Small intestine (tissue), 7 donors: Measurements from ENCODE around the gene C17orf58. TPM values are rescaled to one million over a fixed set of nuclear protein-coding genes. Genes with fewer than 3 reads are reported as not detected.
"Not testable (repeated sequence)": the region's sequence is repeated elsewhere in the genome, so short reads cannot be mapped to it uniquely, and the experiment has no call there.

ENCODE experiments used
- DNase-seq, 2 donors: peaks; one replicate each; pipeline versions ENCODE4 v3.0.0 to v3.0.0-alpha.2; 2013
- FAIRE-seq: peaks from 2 replicates; lab custom pipeline; 2012; peaks lifted over from hg19 to GRCh38; lab: Jason Lieb, UNC
- H3K27ac ChIP-seq, 3 donors: one replicate each; pipeline ENCODE4 v1.5.1; 2013; ENCODE audit warnings: low read length in 2 of 3, mild to moderate bottlenecking in 2 of 3, control low read depth in 1 of 3, inconsistent platforms in 1 of 3, low read depth in 1 of 3, moderate library complexity in 1 of 3
- H3K27me3 ChIP-seq, 3 donors: one replicate each; pipeline ENCODE4 v1.6.1; 2013; ENCODE audit warnings: low read length in 3 of 3, inconsistent platforms in 1 of 3; ENCODE audit not compliant: control insufficient read depth in 3 of 3, insufficient read depth in 3 of 3
- H3K36me3 ChIP-seq, 3 donors: one replicate each; pipeline ENCODE4 v1.6.1; 2013; ENCODE audit warnings: low read length in 3 of 3, inconsistent platforms in 1 of 3, low read depth in 1 of 3, mild to moderate bottlenecking in 1 of 3, moderate library complexity in 1 of 3; ENCODE audit not compliant: control insufficient read depth in 3 of 3, insufficient read depth in 2 of 3
- H3K4me1 ChIP-seq, 3 donors: one replicate each; pipeline ENCODE4 v1.6.1; 2013; ENCODE audit warnings: low read length in 2 of 3, inconsistent platforms in 1 of 3, low read depth in 1 of 3, mild to moderate bottlenecking in 1 of 3, moderate library complexity in 1 of 3; ENCODE audit not compliant: control insufficient read depth in 3 of 3, insufficient read depth in 2 of 3
- H3K4me3 ChIP-seq, 3 donors: one replicate each; pipeline ENCODE4 v1.5.1; 2013; ENCODE audit warnings: low read length in 3 of 3, control low read depth in 1 of 3, inconsistent platforms in 1 of 3, low read depth in 1 of 3, mild to moderate bottlenecking in 1 of 3, moderate library complexity in 1 of 3
- H3K9me3 ChIP-seq, 2 donors: one replicate each; pipeline ENCODE4 v1.6.1; 2013; ENCODE audit warnings: low read depth in 1 of 2, low read length in 1 of 2; ENCODE audit not compliant: control insufficient read depth in 2 of 2, insufficient read depth in 1 of 2
- WGBS, 3 donors: extraction: QIAGEN DNeasy Blood & Tissue Kit; methylation state at CpG; one replicate each; pipeline ENCODE4 v1.1.7; 2013; 5-methylcytosine and 5-hydroxymethylcytosine counted together
- polyA plus RNA-seq, 4 donors: library from polyadenylated mRNA; stranded (reverse) in 3 of 4; unstranded in 1 of 4; fragments of 200-250 nt in 3 of 4; fragments of 120-200 nt in 1 of 4; gene quantifications; one replicate each; pipeline versions ENCODE4 v1.2.1 to v1.2.3, GENCODE V29; 2013
- donor health status: healthy with polysubstance abuse.
- donor health status: control.
- donor health status: control.
- donor health status: Bipolar disorder and iron deficiency.
- donor health status: healthy.

Gene C17orf58
- polyA plus RNA-seq, 4 donors = 9.4 to 13.1 (median 10.5) TPM

DNA sequence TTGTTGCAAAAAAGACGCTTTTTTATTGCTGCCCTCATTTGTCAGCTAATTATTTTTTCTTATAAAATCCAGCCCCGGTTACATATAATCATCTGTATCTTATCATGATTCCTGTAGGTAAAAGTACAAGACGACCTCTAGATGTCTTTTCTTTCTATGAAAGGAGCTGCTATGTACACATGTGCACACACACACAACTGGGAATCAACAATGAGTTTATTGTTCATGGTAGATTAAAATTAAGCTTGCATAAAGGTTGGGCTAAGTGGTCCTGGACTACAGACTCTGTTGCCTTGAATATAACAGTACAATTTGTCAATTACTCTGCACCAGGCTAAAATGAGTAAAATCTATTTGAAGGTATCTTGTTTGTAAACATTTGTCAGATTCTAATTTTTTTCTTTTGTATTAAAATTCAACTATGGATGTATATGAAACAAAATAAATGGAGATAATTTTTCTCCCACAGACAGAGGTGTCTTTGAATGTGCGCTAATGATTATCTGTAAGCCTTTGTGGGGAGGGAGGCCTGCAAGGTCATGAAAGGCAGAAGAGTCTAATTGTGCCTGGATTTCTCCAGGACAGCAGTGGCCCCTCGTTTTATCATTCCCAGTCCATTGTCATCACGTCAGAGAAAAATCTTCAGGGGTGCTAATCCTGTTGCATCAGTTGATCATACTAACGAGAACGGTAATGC lies 13.4 kb downstream of the C17orf58 start:
- 68 to 76% (median 73%) methylated on average over 8 of the region's 8 CpGs for WGBS, 3 donors

GRCh38 chr17:67982034-67982640 lies 14.1 kb downstream of the C17orf58 start:
- no peaks in the 10 kb centered on the region for H3K9me3 ChIP-seq
- no peaks in the 10 kb centered on the region for H3K4me1 ChIP-seq
- no peak overlapping the region for H3K4me3 ChIP-seq
- H3K27ac ChIP-seq = no peak overlapping the region
- no peaks in the 10 kb centered on the region for H3K27me3 ChIP-seq
- FAIRE-seq (no peak), DNase-seq (no peak)
- peaks cover 0 to 26% (median 2%) of the 10 kb centered on the region in 3 donors for H3K36me3 ChIP-seq
- WGBS, 3 donors = 70 to 87% (median 84%) methylated on average over 9 of the region's 9 CpGs

More for the DNA sequence above, 13.4 kb downstream of the C17orf58 start:
- H3K27ac ChIP-seq = no peak overlapping the region
- no peak overlapping the region for H3K4me3 ChIP-seq
- DNase-seq (no peak), FAIRE-seq (no peak)
- no peaks in the 10 kb centered on the region for H3K27me3 ChIP-seq
- H3K9me3 ChIP-seq = no peaks in the 10 kb centered on the region
- peaks cover 0 to 22% (median 2%) of the 10 kb centered on the region in 3 donors for H3K36me3 ChIP-seq
- no peaks in the 10 kb centered on the region for H3K4me1 ChIP-seq

GRCh38 chr17:67980883-67981282 lies 15.4 kb downstream of the C17orf58 start:
- not testable (repeated sequence) for H3K9me3 ChIP-seq, FAIRE-seq, H3K27me3 ChIP-seq, H3K4me3 ChIP-seq, H3K4me1 ChIP-seq, H3K27ac ChIP-seq, DNase-seq
- 63 to 65% (median 63%) methylated on average over 3 of the region's 3 CpGs for WGBS, 3 donors
- H3K36me3 ChIP-seq = peaks cover 0 to 33% (median 2%) of the 10 kb centered on the region in 3 donors

DNA sequence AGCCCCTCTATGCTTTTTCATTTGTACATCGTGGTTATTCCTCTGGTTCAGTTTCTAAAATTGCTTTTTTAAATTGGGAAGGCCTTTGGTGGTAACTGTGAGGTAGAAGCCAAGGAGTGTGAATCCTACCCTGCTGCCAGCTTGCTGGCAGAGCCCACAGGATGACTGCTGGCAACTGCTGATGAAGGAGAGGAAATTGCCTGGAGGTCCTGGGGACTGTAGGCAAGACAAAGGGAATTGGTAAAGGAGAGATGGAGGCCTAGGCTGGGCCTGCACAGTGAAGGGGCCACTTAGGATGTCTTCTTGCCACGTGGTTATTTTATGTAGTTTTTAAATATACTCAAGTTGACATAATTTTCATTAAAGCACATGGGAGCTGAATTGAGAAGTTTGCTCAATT lies 15.8 kb downstream of the C17orf58 start:
- FAIRE-seq (no peak), DNase-seq (no peak)
- Histone ChIP-seq H3K4me3 (no peak overlapping the region), H3K4me1 (no peaks in the 10 kb centered on the region), H3K27ac (no peak overlapping the region), H3K9me3 (no peaks in the 10 kb centered on the region), H3K27me3 (no peaks in the 10 kb centered on the region), H3K36me3 (peaks cover 3 to 33% (median 4%) of the 10 kb centered on the region in 3 donors)
- WGBS, 3 donors = 82 to 96% (median 94%) methylated on average over 2 of the region's 2 CpGs

DNA sequence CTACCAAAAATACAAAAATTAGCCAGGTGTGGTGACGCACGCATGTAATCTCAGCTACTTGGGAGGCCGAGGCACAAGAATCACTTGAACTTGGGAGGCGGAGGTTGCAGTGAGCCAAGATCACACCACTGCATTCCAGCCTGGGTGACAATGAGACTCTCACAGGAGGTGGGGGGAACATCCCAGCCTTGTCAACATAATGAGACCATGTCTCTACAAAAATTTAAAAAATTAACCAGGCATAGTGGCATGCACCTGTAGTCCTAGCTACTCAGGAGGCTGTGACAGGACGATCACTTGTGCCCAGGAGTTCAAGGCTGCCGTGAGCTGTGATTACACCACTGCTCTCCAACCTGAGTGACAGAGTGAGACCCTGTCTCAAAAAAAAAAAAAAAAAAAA lies 20.0 kb downstream of the C17orf58 start:
- peaks cover 2 to 44% (median 4%) of the 10 kb centered on the region in 3 donors for H3K36me3 ChIP-seq
- not testable (repeated sequence) for FAIRE-seq, H3K27ac ChIP-seq, H3K4me1 ChIP-seq, H3K27me3 ChIP-seq, DNase-seq, H3K4me3 ChIP-seq, H3K9me3 ChIP-seq
- 93 to 99% (median 97%) methylated on average over 6 of the region's 6 CpGs for WGBS, 3 donors

- H3K4me3 ChIP-seq = no peak overlapping the region
- H3K9me3 ChIP-seq = no peaks in the 10 kb centered on the region
- no peaks in the 10 kb centered on the region for H3K27me3 ChIP-seq
- 68 to 75% (median 73%) methylated on average over 8 of the region's 8 CpGs for WGBS, 3 donors
- FAIRE-seq (no peak), DNase-seq (no peak)
- no peaks in the 10 kb centered on the region for H3K4me1 ChIP-seq
- H3K36me3 ChIP-seq = peaks cover 2 to 42% (median 6%) of the 10 kb centered on the region in 3 donors
- no peak overlapping the region for H3K27ac ChIP-seq
Observed at GRCh38 chr17:67974598-67975066, 21.6 kb downstream of the C17orf58 start.

- Histone ChIP-seq H3K27me3 (no peaks in the 10 kb centered on the region), H3K27ac (no peak overlapping the region), H3K9me3 (no peaks in the 10 kb centered on the region), H3K4me3 (no peak overlapping the region), H3K36me3 (peaks cover 2 to 40% (median 6%) of the 10 kb centered on the region in 3 donors), H3K4me1 (no peaks in the 10 kb centered on the region)
- FAIRE-seq = no peak
- DNase-seq = no peak
- 90 to 91% (median 90%) methylated on average over 9 of the region's 9 CpGs for WGBS, 3 donors
Observed at GRCh38 chr17:67974185-67974584, 22.1 kb downstream of the C17orf58 start.

- H3K27me3 ChIP-seq = no peaks in the 10 kb centered on the region
- H3K4me3 ChIP-seq = no peak overlapping the region
- H3K9me3 ChIP-seq = no peaks in the 10 kb centered on the region
- H3K27ac ChIP-seq = no peak overlapping the region
- no peaks in the 10 kb centered on the region for H3K4me1 ChIP-seq
- FAIRE-seq (no peak), DNase-seq (no peak)
- H3K36me3 ChIP-seq = peaks cover 5 to 43% (median 7%) of the 10 kb centered on the region in 3 donors
- 93 to 96% (median 95%) methylated on average over 7 of the region's 7 CpGs for WGBS, 3 donors
Observed at GRCh38 chr17:67970783-67971182, 25.5 kb downstream of the C17orf58 start.
